AG20443 (cell line): ENCODE measurements around the gene ABT1.
A peak's percentile ranks its signal among the peaks of the same experiment; 100 is the strongest.

Source experiments
- DNase-seq: peaks from one replicate; pipeline ENCODE4 v3.0.0; 2012; ENCODE audit warnings: low spot score, mixed read lengths

The ABT1 gene

GRCh38 chr6:26604797-26605196 lies 8.0 kb downstream of the ABT1 start:
- DNase-seq = no peak

- DNase-seq = peak; percentile 78
Measured at GRCh38 chr6:26607434-26608230, 10.9 kb downstream of the ABT1 start.

GRCh38 chr6:26609463-26609862 lies 12.7 kb downstream of the ABT1 start:
- no peak for DNase-seq

- no peak for DNase-seq
Measured at GRCh38 chr6:26611599-26611998, 14.8 kb downstream of the ABT1 start.

- no peak for DNase-seq
Measured at GRCh38 chr6:26613201-26613600, 16.4 kb downstream of the ABT1 start.

- peak; percentile 49 for DNase-seq
Measured at GRCh38 chr6:26613689-26614683, 17.2 kb downstream of the ABT1 start.

- no peak for DNase-seq
Measured at GRCh38 chr6:26623339-26623859, 26.6 kb downstream of the ABT1 start.

GRCh38 chr6:26624557-26624956 lies 27.8 kb downstream of the ABT1 start:
- no peak for DNase-seq

GRCh38 chr6:26627843-26628242 lies 31.1 kb downstream of the ABT1 start:
- DNase-seq = no peak

GRCh38 chr6:26629359-26629758 lies 32.6 kb downstream of the ABT1 start:
- DNase-seq = no peak

GRCh38 chr6:26640806-26641205 lies 44.1 kb downstream of the ABT1 start:
- DNase-seq = no peak

GRCh38 chr6:26646074-26646473 lies 49.3 kb downstream of the ABT1 start:
- DNase-seq = no peak
